ENCODE results near the gene ADGRE2. TPM values are rescaled to one million over a fixed set of nuclear protein-coding genes. Genes with fewer than 3 reads are reported as not detected.

ADGRE2 gene
- total RNA-seq, 1 donor from 2014 or later, result 0.21 TPM

DNA sequence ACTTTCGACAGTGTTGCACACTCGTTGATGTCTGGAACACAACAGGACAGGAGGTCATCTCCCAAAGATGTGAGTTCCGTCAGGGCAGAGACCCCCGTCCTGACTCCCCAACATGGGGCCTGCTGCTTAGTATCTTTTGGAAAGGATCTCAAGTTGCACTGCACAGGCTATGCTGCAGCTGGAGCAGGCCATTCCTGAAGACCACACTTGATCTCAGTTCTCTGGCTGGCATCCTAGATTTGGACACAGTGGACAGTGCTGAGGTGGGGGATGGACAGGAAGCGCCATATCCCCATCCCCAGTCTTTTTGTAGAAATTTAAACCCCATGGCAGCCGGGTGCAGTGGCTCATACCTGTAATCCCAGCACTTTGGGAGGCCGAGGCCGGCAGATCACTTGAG is 5.9 kb downstream of the ADGRE2 start:
- Histone ChIP-seq H3K9me3 (no peaks in the 10 kb centered on the region), H3K36me3 (no peaks in the 10 kb centered on the region), H3K4me1 (no peaks in the 10 kb centered on the region), H3K27me3 (no peaks in the 10 kb centered on the region), H3K4me3 (no peak overlapping the region), H3K27ac (no peak overlapping the region)
- TF ChIP-seq, protein P1, sequence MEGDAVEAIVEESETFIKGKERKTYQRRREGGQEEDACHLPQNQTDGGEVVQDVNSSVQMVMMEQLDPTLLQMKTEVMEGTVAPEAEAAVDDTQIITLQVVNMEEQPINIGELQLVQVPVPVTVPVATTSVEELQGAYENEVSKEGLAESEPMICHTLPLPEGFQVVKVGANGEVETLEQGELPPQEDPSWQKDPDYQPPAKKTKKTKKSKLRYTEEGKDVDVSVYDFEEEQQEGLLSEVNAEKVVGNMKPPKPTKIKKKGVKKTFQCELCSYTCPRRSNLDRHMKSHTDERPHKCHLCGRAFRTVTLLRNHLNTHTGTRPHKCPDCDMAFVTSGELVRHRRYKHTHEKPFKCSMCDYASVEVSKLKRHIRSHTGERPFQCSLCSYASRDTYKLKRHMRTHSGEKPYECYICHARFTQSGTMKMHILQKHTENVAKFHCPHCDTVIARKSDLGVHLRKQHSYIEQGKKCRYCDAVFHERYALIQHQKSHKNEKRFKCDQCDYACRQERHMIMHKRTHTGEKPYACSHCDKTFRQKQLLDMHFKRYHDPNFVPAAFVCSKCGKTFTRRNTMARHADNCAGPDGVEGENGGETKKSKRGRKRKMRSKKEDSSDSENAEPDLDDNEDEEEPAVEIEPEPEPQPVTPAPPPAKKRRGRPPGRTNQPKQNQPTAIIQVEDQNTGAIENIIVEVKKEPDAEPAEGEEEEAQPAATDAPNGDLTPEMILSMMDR (IDR thresholded peaks at IDR 0.05), result no peak
- intact Hi-C loops (cut with DNase I), result no loop called here
- peak in 1 of 2 donors; percentile 47 for DNase-seq (ENCODE audit: low spot score in 2 of 2)

DNA sequence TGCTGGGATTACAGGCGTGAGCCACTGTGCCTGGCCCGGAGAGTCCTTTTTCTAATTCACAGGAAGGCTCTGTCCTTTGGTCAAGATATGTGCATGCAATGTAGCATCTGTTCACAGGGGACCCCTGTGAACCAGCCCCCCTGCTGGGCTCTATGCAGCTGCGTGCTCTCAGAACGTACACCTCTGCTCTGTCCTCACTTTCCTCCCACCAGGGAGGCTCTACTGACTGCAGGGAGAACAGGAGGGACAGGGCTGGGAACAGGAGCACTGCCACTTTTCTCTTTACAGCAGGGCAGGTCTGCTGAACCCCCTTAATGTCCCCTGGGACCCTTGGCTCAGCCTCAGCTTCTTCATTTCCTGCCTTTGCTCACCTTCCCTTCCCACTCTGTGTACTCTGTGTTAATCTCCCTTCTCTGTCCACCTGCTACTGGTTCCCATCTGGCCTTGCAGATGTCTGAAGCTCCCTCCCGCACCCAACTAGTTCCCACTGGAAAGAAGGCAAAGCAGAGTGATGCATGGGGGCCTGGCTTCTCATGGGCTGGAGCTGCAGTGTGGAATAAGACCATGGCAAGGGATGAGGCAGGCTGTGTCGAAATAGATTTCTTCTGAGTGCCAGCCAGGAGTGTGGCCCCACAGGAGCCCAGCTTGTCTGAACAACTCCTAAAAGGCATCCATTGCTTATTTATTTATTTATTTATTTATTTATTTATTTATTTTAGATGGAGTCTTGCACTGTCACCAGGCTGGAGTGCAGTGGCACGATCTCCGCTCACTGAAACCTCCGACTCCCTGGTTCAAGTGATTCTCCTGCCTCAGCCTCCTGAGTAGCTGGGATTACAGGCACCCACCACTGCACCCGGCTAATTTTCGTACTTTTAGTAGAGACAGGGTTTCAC is 7.2 kb downstream of the ADGRE2 start:
- Histone ChIP-seq H3K9me3 (no peaks in the 10 kb centered on the region), H3K36me3 (no peaks in the 10 kb centered on the region), H3K4me1 (no peaks in the 10 kb centered on the region), H3K27ac (no peak overlapping the region), H3K4me3 (no peak overlapping the region), H3K27me3 (no peaks in the 10 kb centered on the region)
- peak in 1 of 2 donors; percentile 51 for DNase-seq (ENCODE audit: low spot score in 2 of 2)
- intact Hi-C loops (cut with DNase I), result no loop called here
- TF ChIP-seq, protein P1 (IDR thresholded peaks at IDR 0.05), result no peak

DNA sequence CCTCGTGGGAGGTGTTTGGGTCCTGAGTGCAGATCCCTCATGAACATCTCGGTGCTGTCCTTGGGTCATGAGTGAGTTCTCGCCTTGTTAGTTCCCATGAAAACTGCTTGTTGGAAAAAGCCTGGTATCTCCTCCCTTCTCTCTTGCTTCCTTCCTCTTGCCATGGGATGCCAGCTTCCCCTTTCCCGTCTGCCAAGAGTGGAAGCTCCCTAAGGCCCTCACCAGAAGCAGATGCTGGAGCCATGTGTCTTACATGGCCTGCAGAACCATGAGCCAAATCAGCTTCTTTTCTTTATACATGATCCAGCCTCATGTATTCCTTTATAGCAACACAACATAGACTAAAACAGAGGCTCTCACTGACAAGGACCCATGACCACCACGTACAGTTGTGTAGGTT is 8.2 kb downstream of the ADGRE2 start:
- Histone ChIP-seq H3K36me3 (no peaks in the 10 kb centered on the region), H3K27ac (no peak overlapping the region), H3K27me3 (no peaks in the 10 kb centered on the region), H3K4me1 (no peaks in the 10 kb centered on the region), H3K9me3 (no peaks in the 10 kb centered on the region), H3K4me3 (no peak overlapping the region)
- no peak for DNase-seq (ENCODE audit: low spot score in 2 of 2)
- TF ChIP-seq, protein P1 (IDR thresholded peaks at IDR 0.05), result no peak
- intact Hi-C loops (cut with DNase I), result no loop called here

DNA sequence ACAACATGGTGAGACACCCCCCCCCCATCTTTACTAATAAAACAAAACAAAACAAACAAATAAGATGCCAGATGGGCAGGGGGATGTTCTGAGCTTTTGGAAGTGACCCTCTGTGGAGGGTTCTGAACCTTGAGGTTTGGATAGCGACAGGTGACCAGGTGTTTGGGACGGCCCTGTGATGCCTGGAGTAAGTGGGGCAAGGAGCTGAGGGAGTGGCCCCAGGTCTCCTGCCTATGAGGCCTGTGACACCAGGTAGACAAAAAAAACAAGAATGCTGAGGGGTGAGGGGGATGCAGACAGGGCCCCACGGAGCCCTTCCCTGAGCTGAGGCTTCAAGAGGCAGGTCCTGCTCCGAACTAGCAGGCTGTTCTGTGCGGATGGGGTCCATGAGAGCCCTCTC is 9.2 kb downstream of the ADGRE2 start:
- intact Hi-C loops (cut with DNase I), result no loop called here
- no peaks in the 10 kb centered on the region for H3K27me3 ChIP-seq
- peak in 1 of 2 donors; percentile 28 for DNase-seq (ENCODE audit: low spot score in 2 of 2)

DNA sequence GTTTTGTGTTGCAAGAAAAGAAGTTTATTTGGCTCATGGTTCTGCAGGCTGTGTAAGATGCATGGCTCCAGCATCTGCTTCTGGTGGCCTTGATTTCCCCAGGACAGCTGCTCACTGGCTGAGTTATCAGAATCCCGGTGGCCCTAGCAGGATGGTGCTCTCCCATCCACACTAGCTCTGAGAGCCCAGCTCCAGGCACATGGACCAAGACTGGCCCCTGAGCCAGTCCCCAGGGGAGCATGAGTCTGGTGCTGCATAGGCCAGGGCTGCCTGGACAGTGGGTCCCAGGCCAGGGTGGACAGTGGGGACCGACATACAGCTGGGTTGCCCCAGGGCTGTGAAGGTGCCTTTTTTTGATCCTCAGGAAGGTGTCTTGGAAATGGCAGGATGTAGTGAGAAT is 10.4 kb downstream of the ADGRE2 start:
- no peak for DNase-seq (ENCODE audit: low spot score in 2 of 2)
- intact Hi-C loops (cut with DNase I), result no loop called here

More for the DNA sequence above, 9.2 kb downstream of the ADGRE2 start:
- H3K4me3 ChIP-seq, result no peak overlapping the region
- H3K36me3 ChIP-seq, result no peaks in the 10 kb centered on the region
- no peak overlapping the region for H3K27ac ChIP-seq
- H3K9me3 ChIP-seq, result no peaks in the 10 kb centered on the region
- no peaks in the 10 kb centered on the region for H3K4me1 ChIP-seq
- TF ChIP-seq, protein P1 (IDR thresholded peaks at IDR 0.05), result no peak

More for the DNA sequence above, 10.4 kb downstream of the ADGRE2 start:
- no peaks in the 10 kb centered on the region for H3K9me3 ChIP-seq
- H3K4me3 ChIP-seq, result no peak overlapping the region
- no peak overlapping the region for H3K27ac ChIP-seq
- no peaks in the 10 kb centered on the region for H3K27me3 ChIP-seq
- TF ChIP-seq, protein P1 (IDR thresholded peaks at IDR 0.05), result no peak
- no peaks in the 10 kb centered on the region for H3K4me1 ChIP-seq
- no peaks in the 10 kb centered on the region for H3K36me3 ChIP-seq

Measured in ascending aorta (tissue), 2 donors.